Upper lobe of right lung (tissue), 1 donor: ENCODE results near the gene FBXL16. TPM values are rescaled to one million over a fixed set of nuclear protein-coding genes. Genes with fewer than 3 reads are reported as not detected.

Source experiments
- ATAC-seq: fragments of 200-7000 bp; cut with Tn5 transposase; one replicate; pipeline ENCODE4 v1.9.1; 2020; ENCODE audit warnings: mild to moderate bottlenecking, moderate library complexity
- DNase-seq: peaks from one replicate; pipeline ENCODE4 v3.0.0-alpha.2; 2020
- H3K27ac ChIP-seq: fragments of 200-600 bp; one replicate; pipeline ENCODE4 v1.8.0; 2022
- H3K27me3 ChIP-seq: fragments of 200-600 bp; one replicate; pipeline ENCODE4 v1.8.0; 2022; ENCODE audit warnings: mild to moderate bottlenecking
- H3K36me3 ChIP-seq: fragments of 200-600 bp; one replicate; pipeline ENCODE4 v1.8.0; 2022
- H3K4me1 ChIP-seq: fragments of 200-600 bp; one replicate; pipeline ENCODE4 v1.8.0; 2022
- H3K4me3 ChIP-seq: fragments of 200-600 bp; one replicate; pipeline ENCODE4 v1.8.0; 2022; ENCODE audit warnings: mild to moderate bottlenecking
- H3K9me3 ChIP-seq: fragments of 200-600 bp; one replicate; pipeline ENCODE4 v1.8.0; 2022
- CTCF ChIP-seq: fragments of 200-600 bp; IDR thresholded peaks from one replicate; pipeline ENCODE4 v1.8.0; 2022; ENCODE audit warnings: antibody characterized with exemption
- intact Hi-C: fragments of 100-400 bp; cut with DNase I; formaldehyde crosslinking; loops from one replicate; pipeline ENCODE4 v1.11.0; 2022
- total RNA-seq: library from RNA; stranded (reverse); fragmentation: NEBNext Ultra II Directional; extraction: Animal tissue kit (Norgen Biotek cat#: 25700); gene quantifications from one replicate; pipeline ENCODE4 v1.2.1, GENCODE V29; 2021
- donor health status: DM: no; HTN: yes; CAD: no; lungs with severe emphysema.

Gene FBXL16
- total RNA-seq, 1 donor from 2014 or later: 3.6 TPM

- Histone ChIP-seq H3K27ac (no peak overlapping the region), H3K9me3 (no peaks in the 10 kb centered on the region), H3K36me3 (no peaks in the 10 kb centered on the region), H3K4me3 (no peak overlapping the region), H3K4me1 (peaks cover 6% of the 10 kb centered on the region), H3K27me3 (peaks cover 83% of the 10 kb centered on the region)
- no peak for TF ChIP-seq CTCF
- no peak for DNase-seq
- intact Hi-C loops: no loop called here
- no peak for ATAC-seq
Observed at GRCh38 chr16:698911-699671, 6.5 kb downstream of the FBXL16 start.

GRCh38 chr16:695355-696089 is 10.1 kb downstream of the FBXL16 start:
- Histone ChIP-seq H3K9me3 (no peaks in the 10 kb centered on the region), H3K4me3 (peak overlapping the region; percentile 45), H3K27ac (no peak overlapping the region), H3K36me3 (no peaks in the 10 kb centered on the region), H3K4me1 (peaks cover 10% of the 10 kb centered on the region), H3K27me3 (peaks cover 66% of the 10 kb centered on the region)
- intact Hi-C loops: no loop called here
- DNase-seq: no peak
- TF ChIP-seq CTCF: no peak
- peak; percentile 68 for ATAC-seq

GRCh38 chr16:694863-695354 is 10.7 kb downstream of the FBXL16 start:
- no peak for TF ChIP-seq CTCF
- Histone ChIP-seq H3K27ac (no peak overlapping the region), H3K4me3 (peak overlapping the region; percentile 34), H3K27me3 (peaks cover 60% of the 10 kb centered on the region), H3K4me1 (peaks cover 12% of the 10 kb centered on the region), H3K9me3 (no peaks in the 10 kb centered on the region), H3K36me3 (no peaks in the 10 kb centered on the region)
- DNase-seq (no peak), ATAC-seq (no peak)
- intact Hi-C loops: no loop called here

GRCh38 chr16:694187-694862 is 11.3 kb downstream of the FBXL16 start:
- intact Hi-C loops: no loop called here
- ATAC-seq: no peak

More at GRCh38 chr16:694187-694862, 11.3 kb downstream of the FBXL16 start:
- Histone ChIP-seq H3K4me3 (peak overlapping the region; percentile 34), H3K9me3 (no peaks in the 10 kb centered on the region), H3K27ac (no peak overlapping the region), H3K4me1 (peaks cover 16% of the 10 kb centered on the region), H3K36me3 (no peaks in the 10 kb centered on the region), H3K27me3 (peaks cover 54% of the 10 kb centered on the region)
- no peak for DNase-seq
- no peak for TF ChIP-seq CTCF
